Esophagus squamous epithelium (tissue), 5 donors: ENCODE measurements around the gene MAP3K21. TPM values are rescaled to one million over a fixed set of nuclear protein-coding genes. Genes with fewer than 3 reads are reported as not detected.

Source experiments
- DNase-seq: peaks from one replicate; lab custom pipeline; 2025; lab: John Stamatoyannopoulos, UW
- H3K27ac ChIP-seq, 4 donors: fragments of 200-600 bp; sonication (generic); one replicate each; pipeline ENCODE4 v1.5.1; 2016 to 2019; ENCODE audit warnings: mild to moderate bottlenecking in 1 of 4
- H3K27me3 ChIP-seq, 4 donors: fragments of 200-600 bp; sonication (generic); 1 replicate in 3 of 4; 2 replicates in 1 of 4; pipeline versions ENCODE4 v1.5.1 to v1.6.0; 2017 to 2021; ENCODE audit warnings: antibody characterized with exemption in 1 of 4
- H3K36me3 ChIP-seq, 3 donors: fragments of 200-600 bp; sonication (generic); one replicate each; pipeline ENCODE4 v1.5.1; 2016 to 2019
- H3K4me1 ChIP-seq, 3 donors: fragments of 200-600 bp; sonication (generic); one replicate each; pipeline ENCODE4 v1.5.1; 2017 to 2019
- H3K4me3 ChIP-seq, 4 donors: fragments of 200-600 bp; sonication (generic); 1 replicate in 3 of 4; 2 replicates in 1 of 4; pipeline ENCODE4 v1.5.1; 2016 to 2019; ENCODE audit warnings: mild to moderate bottlenecking in 2 of 4, moderate library complexity in 1 of 4
- H3K9me3 ChIP-seq, 3 donors: fragments of 200-600 bp; sonication (generic); one replicate each; pipeline ENCODE4 v1.5.1; 2016 to 2019
- POLR2A ChIP-seq, 4 donors: fragments of 450-650 bp; IDR thresholded peaks; one replicate each; pipeline ENCODE4 v1.6.1; 2017; ENCODE audit warnings: antibody characterized with exemption in 4 of 4, mild to moderate bottlenecking in 4 of 4, moderate library complexity in 3 of 4
- WGBS, 2 donors: methylation state at CpG; one replicate each; pipeline ENCODE4 v1.1.5; 2018; 5-methylcytosine and 5-hydroxymethylcytosine counted together
- intact Hi-C: fragments of 100-400 bp; cut with DNase I; formaldehyde crosslinking; loops from one replicate; pipeline ENCODE4 v1.15.0; 2022
- total RNA-seq, 4 donors: library from RNA; depleted of rRNA; stranded (reverse); fragments of >200 nt; gene quantifications; one replicate each; pipeline ENCODE4 v1.1.0, GENCODE V29; 2016
- TF ChIP-seq, protein P1 (sequence below), 6 experiments: fragments of 450-650 bp in 4 of 6; fragments of 200-600 bp in 2 of 6; sonication (generic) in 2 of 6; IDR thresholded peaks; one replicate each; pipeline ENCODE4 v1.5.1; 2016 to 2019; ENCODE audit warnings: antibody characterized with exemption in 6 of 6, mild to moderate bottlenecking in 4 of 6, moderate library complexity in 4 of 6
- donor health status: DM: yes; HTN: yes; CAD: no.

The MAP3K21 gene
- total RNA-seq, 4 donors from 2014 or later: 2.4 to 8.4 (median 4.8) TPM

DNA sequence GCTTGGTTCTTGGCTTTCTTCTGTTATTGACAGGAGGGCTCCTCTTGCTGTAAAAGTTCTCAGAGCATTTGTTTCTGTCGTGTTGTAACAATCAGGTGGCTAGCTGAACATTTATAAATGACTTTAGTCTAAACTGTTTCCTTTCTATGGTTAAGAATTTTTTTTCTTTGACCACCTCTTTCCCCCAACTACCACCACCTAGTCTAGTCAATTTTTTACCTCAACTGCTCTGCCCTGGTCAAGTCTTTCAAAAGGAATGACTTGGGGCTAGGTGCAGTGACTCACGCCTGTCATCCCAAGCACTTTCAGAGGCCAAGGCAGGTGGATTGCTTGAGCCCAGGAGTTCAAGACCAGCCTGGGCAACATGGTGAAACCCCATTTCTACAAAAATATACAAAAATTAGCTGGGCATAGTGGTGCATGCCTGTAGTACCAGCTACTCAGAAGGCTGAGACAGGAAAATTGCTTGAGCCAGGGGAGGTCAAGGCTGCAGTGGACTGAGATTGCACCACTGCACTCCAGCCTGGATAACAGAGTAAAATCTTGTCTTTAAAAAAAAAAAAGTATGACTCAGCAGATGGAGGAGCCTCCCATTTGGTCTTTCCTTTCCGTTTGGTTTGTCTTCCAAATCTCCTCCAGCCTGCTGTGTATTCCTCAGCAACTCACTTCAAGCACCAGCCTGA, 40.7 kb downstream of the MAP3K21 start:
- H3K27ac ChIP-seq: no peak overlapping the region
- no peaks in the 10 kb centered on the region for H3K36me3 ChIP-seq
- no peak for DNase-seq
- intact Hi-C loops: no loop called here
- H3K4me1 ChIP-seq: no peaks in the 10 kb centered on the region
- no peaks in the 10 kb centered on the region for H3K9me3 ChIP-seq
- H3K4me3 ChIP-seq: no peak overlapping the region
- WGBS, 2 donors: 64% methylated on average over 3 of the region's 3 CpGs
- no peak for TF ChIP-seq POLR2A (IDR thresholded peaks at IDR 0.05)
- TF ChIP-seq, protein P1, sequence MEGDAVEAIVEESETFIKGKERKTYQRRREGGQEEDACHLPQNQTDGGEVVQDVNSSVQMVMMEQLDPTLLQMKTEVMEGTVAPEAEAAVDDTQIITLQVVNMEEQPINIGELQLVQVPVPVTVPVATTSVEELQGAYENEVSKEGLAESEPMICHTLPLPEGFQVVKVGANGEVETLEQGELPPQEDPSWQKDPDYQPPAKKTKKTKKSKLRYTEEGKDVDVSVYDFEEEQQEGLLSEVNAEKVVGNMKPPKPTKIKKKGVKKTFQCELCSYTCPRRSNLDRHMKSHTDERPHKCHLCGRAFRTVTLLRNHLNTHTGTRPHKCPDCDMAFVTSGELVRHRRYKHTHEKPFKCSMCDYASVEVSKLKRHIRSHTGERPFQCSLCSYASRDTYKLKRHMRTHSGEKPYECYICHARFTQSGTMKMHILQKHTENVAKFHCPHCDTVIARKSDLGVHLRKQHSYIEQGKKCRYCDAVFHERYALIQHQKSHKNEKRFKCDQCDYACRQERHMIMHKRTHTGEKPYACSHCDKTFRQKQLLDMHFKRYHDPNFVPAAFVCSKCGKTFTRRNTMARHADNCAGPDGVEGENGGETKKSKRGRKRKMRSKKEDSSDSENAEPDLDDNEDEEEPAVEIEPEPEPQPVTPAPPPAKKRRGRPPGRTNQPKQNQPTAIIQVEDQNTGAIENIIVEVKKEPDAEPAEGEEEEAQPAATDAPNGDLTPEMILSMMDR (IDR thresholded peaks at IDR 0.05): no peak
- no peaks in the 10 kb centered on the region for H3K27me3 ChIP-seq

DNA sequence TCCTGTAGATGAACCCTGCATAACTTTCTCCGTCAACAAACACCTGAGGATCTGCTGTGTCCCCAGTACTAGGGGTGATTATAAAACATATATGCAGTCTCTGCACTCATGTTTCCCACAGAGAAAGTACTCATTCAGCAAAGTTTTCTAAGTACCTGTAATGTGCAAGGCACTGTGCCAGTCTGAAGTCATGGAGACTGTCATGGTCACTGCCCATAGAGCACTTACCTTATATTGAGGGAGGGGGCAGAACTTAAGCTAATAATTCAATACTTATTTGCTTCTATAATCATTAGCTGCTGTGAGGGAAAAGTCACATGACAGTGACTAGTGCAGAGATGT, 41.2 kb downstream of the MAP3K21 start:
- Histone ChIP-seq H3K36me3 (no peaks in the 10 kb centered on the region), H3K9me3 (no peaks in the 10 kb centered on the region), H3K4me1 (no peaks in the 10 kb centered on the region), H3K27ac (no peak overlapping the region), H3K27me3 (no peaks in the 10 kb centered on the region), H3K4me3 (no peak overlapping the region)
- intact Hi-C loops: no loop called here
- no peak for DNase-seq
- TF ChIP-seq, protein P1 (IDR thresholded peaks at IDR 0.05): no peak
- TF ChIP-seq POLR2A (IDR thresholded peaks at IDR 0.05): no peak
- WGBS, 2 donors: 90 to 100% methylated on average over 1 of the region's 1 CpG

DNA sequence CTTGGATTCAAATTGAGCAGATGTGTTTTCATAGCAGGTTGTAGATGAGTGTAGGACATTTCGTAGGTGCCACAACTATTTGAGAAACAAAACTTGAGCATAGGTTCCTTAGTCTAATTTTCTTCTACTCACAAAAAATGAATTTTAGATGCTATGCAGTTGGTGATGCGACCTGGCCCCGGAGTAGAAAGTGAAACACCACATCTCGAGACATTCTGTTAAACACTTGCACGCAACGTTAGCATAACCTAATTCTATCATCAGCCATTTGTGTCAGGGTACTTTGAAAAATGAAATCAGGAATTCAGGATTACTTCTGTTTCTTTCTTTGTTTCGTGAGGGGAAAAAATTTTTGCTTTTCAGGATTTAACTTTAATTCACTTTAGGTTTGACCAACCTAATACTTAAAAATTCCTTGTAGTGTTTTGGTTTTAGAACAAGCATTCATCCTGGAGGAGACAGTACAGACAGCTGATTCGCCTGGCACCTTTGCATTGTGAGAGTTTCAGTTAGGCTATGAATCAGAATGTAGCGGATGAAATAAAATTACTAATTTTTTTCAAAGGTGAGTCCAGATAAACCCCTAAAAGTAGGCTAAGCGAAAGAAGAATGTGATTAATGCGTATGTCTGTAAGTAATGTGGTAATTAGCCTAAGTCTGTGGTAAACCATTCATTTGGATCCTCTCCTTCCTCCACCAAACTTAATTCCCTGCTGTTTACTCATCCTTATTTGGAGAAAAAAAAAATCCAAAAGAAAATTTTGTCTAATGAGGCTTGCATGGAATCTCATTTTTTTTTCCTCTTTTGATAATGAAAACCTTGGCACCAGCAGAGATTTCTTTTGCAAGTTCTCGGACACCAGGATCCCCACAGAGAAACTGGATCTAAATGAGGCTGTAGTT, 44.9 kb downstream of the MAP3K21 start:
- Histone ChIP-seq H3K27me3 (no peaks in the 10 kb centered on the region), H3K4me1 (no peaks in the 10 kb centered on the region), H3K4me3 (no peak overlapping the region), H3K9me3 (no peaks in the 10 kb centered on the region), H3K36me3 (no peaks in the 10 kb centered on the region), H3K27ac (no peak overlapping the region)
- intact Hi-C loops: no loop called here
- no peak for DNase-seq
- TF ChIP-seq POLR2A (IDR thresholded peaks at IDR 0.05): no peak
- 73 to 89% methylated on average over 12 of the region's 12 CpGs for WGBS, 2 donors

DNA sequence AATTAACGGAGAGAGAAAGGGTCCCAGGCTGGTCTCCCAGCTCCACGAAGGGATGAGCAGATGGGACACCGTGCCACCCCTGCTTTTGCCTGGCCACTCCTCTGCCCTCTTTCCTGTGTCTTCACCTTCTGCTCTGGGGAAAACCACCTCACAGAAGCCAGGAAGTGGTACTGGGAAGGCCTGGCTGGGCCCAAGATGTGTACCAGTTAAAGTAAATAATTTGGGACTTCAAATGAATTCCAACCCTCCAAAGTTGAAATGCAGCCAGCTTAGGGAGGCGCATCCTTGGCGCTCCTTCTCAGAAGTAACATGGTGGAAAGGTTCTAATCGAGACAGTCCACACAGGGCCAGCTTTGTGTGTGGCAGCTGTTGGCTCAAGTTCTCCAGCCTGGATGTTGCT, 45.7 kb downstream of the MAP3K21 start:
- Histone ChIP-seq H3K4me3 (no peak overlapping the region), H3K4me1 (no peaks in the 10 kb centered on the region), H3K36me3 (no peaks in the 10 kb centered on the region), H3K9me3 (no peaks in the 10 kb centered on the region), H3K27ac (no peak overlapping the region), H3K27me3 (no peaks in the 10 kb centered on the region)
- no peak for DNase-seq
- TF ChIP-seq, protein P1 (IDR thresholded peaks at IDR 0.05): no peak
- no peak for TF ChIP-seq POLR2A (IDR thresholded peaks at IDR 0.05)
- intact Hi-C loops: no loop called here
- WGBS, 2 donors: 87 to 88% methylated on average over 6 of the region's 6 CpGs

DNA sequence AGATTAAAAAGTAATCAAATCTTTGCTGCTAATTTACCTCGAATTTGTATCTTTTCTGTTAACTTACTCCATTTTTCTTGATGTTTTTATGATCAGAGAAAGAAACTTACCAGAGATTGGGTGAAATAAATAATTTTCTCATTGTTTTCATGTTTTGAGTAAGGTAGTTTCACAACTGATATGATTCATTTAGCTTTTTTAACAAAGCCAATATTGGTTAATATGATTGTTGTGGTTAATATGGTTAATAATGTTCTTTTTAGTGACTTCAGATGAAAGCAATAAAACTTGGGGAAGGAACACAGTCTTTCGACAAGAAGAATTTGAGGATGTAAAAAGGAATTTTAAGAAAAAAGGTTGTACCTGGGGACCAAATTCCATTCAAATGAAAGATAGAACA, 48.1 kb downstream of the MAP3K21 start:
- H3K27me3 ChIP-seq: no peaks in the 10 kb centered on the region
- no peaks in the 10 kb centered on the region for H3K9me3 ChIP-seq
- peaks cover 0 to 15% (median 0%) of the 10 kb centered on the region in 3 donors for H3K36me3 ChIP-seq
- no peak overlapping the region for H3K27ac ChIP-seq
- intact Hi-C loops: no loop called here
- TF ChIP-seq, protein P1 (IDR thresholded peaks at IDR 0.05): no peak
- no peak for TF ChIP-seq POLR2A (IDR thresholded peaks at IDR 0.05)
- 72 to 77% methylated on average over 2 of the region's 2 CpGs for WGBS, 2 donors
- H3K4me1 ChIP-seq: no peaks in the 10 kb centered on the region
- no peak for DNase-seq
- no peak overlapping the region for H3K4me3 ChIP-seq
